ENCODE results near the gene CINP. TPM values are rescaled to one million over a fixed set of nuclear protein-coding genes. Genes with fewer than 3 reads are reported as not detected.

Gene CINP
- total and polyA plus RNA-seq, 2 of the 13 experiments (the other 11 are each of a cell fraction or from before 2014, with no cell fraction given), result 32.8 to 42.8 TPM

DNA sequence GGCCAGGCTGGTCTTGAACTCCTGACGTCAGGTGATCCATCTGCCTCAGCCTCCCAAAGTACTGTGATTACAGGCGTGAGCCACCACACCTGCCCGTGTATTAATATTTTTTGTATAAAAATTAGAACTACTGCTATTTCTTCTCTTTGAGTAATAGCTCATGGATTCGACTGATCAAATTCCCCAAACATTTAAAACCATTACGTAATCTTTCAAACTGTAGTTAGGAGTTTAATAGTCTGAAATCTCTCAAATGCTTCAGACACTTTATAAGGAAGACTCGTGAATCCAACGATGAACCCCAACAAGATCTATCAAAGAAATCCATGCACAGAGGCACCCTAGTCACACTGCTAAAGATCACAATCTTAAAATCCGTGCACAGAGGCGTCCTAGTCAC, 16.1 kb upstream of the CINP start:
- FAIRE-seq (no peak), ATAC-seq (no peak), DNase-seq (ENCODE audit: low spot score) (no peak)
- WGBS (ENCODE audit: low lambda C conversion rate), result 98% methylated on average over 9 of the region's 9 CpGs
- Histone ChIP-seq H3K27me3 (ENCODE audit: control insufficient read depth in 1 of 2, insufficient read depth in 2 of 2, low read length in 2 of 2) (no peaks in the 10 kb centered on the region), H3K4me1 (ENCODE audit: insufficient read depth, low read length) (peaks cover 18% of the 10 kb centered on the region), H3K9ac (ENCODE audit: insufficient read depth, low read depth, low read length) (no peak overlapping the region), H4K20me1 (ENCODE audit: insufficient read depth, low read length) (no peaks in the 10 kb centered on the region), H3K4me3 (replicated peaks in 1 of 3; ENCODE audit: insufficient read depth in 1 of 3, low read depth in 2 of 3, low read length in 3 of 3) (no peak overlapping the region), H2AFZ (ENCODE audit: low read length) (no peak overlapping the region), H3K27ac (ENCODE audit: extremely low read length, insufficient read depth, low read length) (no peak overlapping the region), H3K9me3 (ENCODE audit: low read length) (no peaks in the 10 kb centered on the region), H3K79me2 (ENCODE audit: insufficient read depth, low read length) (no peaks in the 10 kb centered on the region), H3K4me2 (ENCODE audit: low read depth, low read length) (no peak overlapping the region), H3K36me3 (replicated peaks in 1 of 2; ENCODE audit: control insufficient read depth in 1 of 2, insufficient read depth in 2 of 2, low read length in 2 of 2) (peaks cover 3 to 12% of the 10 kb centered on the region in 2 experiments; a peak in 2 of 5 replicates)
- TF ChIP-seq, protein P1, sequence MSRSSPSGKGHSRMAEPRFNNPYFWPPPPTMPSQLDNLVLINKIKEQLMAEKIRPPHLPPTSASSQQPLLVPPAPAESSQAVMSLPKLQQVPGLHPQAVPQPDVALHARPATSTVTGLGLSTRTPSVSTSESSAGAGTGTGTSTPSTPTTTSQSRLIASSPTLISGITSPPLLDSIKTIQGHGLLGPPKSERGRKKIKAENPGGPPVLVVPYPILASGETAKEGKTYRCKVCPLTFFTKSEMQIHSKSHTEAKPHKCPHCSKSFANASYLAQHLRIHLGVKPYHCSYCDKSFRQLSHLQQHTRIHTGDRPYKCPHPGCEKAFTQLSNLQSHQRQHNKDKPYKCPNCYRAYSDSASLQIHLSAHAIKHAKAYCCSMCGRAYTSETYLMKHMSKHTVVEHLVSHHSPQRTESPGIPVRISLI (CRISPR knock-in tag; IDR thresholded peaks at IDR 0.05; ENCODE audit: borderline replicate concordance), result no peak
- TF ChIP-seq, protein P2, sequence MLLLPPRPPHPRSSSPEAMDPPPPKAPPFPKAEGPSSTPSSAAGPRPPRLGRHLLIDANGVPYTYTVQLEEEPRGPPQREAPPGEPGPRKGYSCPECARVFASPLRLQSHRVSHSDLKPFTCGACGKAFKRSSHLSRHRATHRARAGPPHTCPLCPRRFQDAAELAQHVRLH (CRISPR knock-in tag; IDR thresholded peaks at IDR 0.05; ENCODE audit: borderline replicate concordance, low read depth), result no peak
- TF ChIP-seq CEBPB (IDR thresholded peaks at IDR 0.05; ENCODE audit: borderline replicate concordance, low read depth, low read length), result peak; percentile 27; the same call in 1 of the 2 replicates
- in situ Hi-C loops (cut with HindIII; ENCODE audit: extremely low pct_ligation_motif_present, low pct_unique_long_range_greater_than_20kb) (no loop called here), intact Hi-C loops (cut with micrococcal nuclease; ENCODE audit: unreplicated experiment) (no loop called here)
- no TSS peak for BruUV-seq (replicated peaks)
- POLR2A ChIA-PET, result no interaction called here
- CTCF ChIA-PET (ENCODE audit: low intra/inter-chr PET ratio, low total read pairs), result no interaction called here

DNA sequence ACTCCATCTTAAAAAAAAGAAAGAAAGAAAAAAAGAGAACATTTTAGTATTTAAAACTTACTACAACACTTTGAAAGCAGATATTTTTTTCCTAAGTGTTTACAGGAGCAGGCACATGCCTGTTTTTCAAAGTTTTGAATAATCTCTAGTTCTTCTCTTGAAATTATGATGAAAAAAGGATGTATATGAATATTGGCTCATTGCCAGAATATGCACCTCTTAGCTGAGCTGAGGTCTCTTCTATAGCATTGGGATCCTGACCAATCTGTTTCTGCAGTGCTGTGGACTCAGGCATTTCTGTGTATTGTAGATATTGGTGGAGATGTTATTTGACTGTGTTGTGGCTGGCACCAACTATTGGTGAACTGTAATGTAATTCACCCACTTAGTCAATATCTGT, 15.0 kb upstream of the CINP start:
- CTCF ChIA-PET (ENCODE audit: low intra/inter-chr PET ratio, low total read pairs), result no interaction called here

More for the DNA sequence above, 15.0 kb upstream of the CINP start:
- POLR2A ChIA-PET, result no interaction called here
- no peak overlapping the region for H2AFZ ChIP-seq (ENCODE audit: low read length)
- no peak for TF ChIP-seq ZNF547 (CRISPR knock-in tag; IDR thresholded peaks at IDR 0.05)
- TF ChIP-seq LCORL (IDR thresholded peaks at IDR 0.05), result peak; percentile 75
- no peak for TF ChIP-seq LCORL (CRISPR knock-in tag; IDR thresholded peaks at IDR 0.05)
- H3K9ac ChIP-seq (ENCODE audit: insufficient read depth, low read depth, low read length), result no peak overlapping the region
- H3K27ac ChIP-seq (ENCODE audit: extremely low read length, insufficient read depth, low read length), result no peak overlapping the region
- no peak overlapping the region for H3K4me3 ChIP-seq (replicated peaks in 1 of 3; ENCODE audit: insufficient read depth in 1 of 3, low read depth in 2 of 3, low read length in 3 of 3)
- no peak for DNase-seq (ENCODE audit: low spot score)
- in situ Hi-C loops (cut with HindIII; ENCODE audit: extremely low pct_ligation_motif_present, low pct_unique_long_range_greater_than_20kb), result no loop called here
- H4K20me1 ChIP-seq (ENCODE audit: insufficient read depth, low read length), result no peaks in the 10 kb centered on the region
- H3K36me3 ChIP-seq (replicated peaks in 1 of 2; ENCODE audit: control insufficient read depth in 1 of 2, insufficient read depth in 2 of 2, low read length in 2 of 2), result peaks cover 3 to 12% of the 10 kb centered on the region in 2 experiments; a peak in 2 of 5 replicates
- H3K4me2 ChIP-seq (ENCODE audit: low read depth, low read length), result no peak overlapping the region
- no peaks in the 10 kb centered on the region for H3K9me3 ChIP-seq (ENCODE audit: low read length)
- ATAC-seq, result no peak
- no peak for FAIRE-seq
- no peaks in the 10 kb centered on the region for H3K27me3 ChIP-seq (ENCODE audit: control insufficient read depth in 1 of 2, insufficient read depth in 2 of 2, low read length in 2 of 2)
- intact Hi-C loops (cut with micrococcal nuclease; ENCODE audit: unreplicated experiment), result no loop called here
- no TSS peak for BruUV-seq (replicated peaks)
- H3K79me2 ChIP-seq (ENCODE audit: insufficient read depth, low read length), result no peaks in the 10 kb centered on the region
- H3K4me1 ChIP-seq (ENCODE audit: insufficient read depth, low read length), result peaks cover 18% of the 10 kb centered on the region
